Smooth muscle cell (in vitro differentiated cells): Measurements from ENCODE around the gene NSMCE1. TPM values are rescaled to one million over a fixed set of nuclear protein-coding genes. Genes with fewer than 3 reads are reported as not detected.

Experiments
- DNase-seq: peaks from one replicate; lab custom pipeline; 2025; ENCODE audit not compliant: unreplicated experiment; lab: John Stamatoyannopoulos, UW
- H2AFZ ChIP-seq: fragments of 200-600 bp; sonication (generic); 2 replicates; pipeline ENCODE4 v1.6.0; 2016; ENCODE audit warnings: antibody characterized with exemption, low read depth, mild to moderate bottlenecking
- H3F3A ChIP-seq: fragments of 200-600 bp; sonication (generic); 2 replicates; pipeline ENCODE4 v1.6.0; 2017; ENCODE audit warnings: antibody characterized with exemption, low read depth
- H3K27ac ChIP-seq: fragments of 200-600 bp; sonication (generic); 2 replicates; pipeline ENCODE4 v1.5.1; 2016; ENCODE audit warnings: low read depth, mild to moderate bottlenecking
- H3K27me3 ChIP-seq: fragments of 200-600 bp; sonication (generic); 2 replicates; pipeline ENCODE4 v1.6.1; 2016; ENCODE audit warnings: low read depth, mild to moderate bottlenecking
- H3K36me3 ChIP-seq: fragments of 200-600 bp; sonication (generic); 2 replicates; pipeline ENCODE4 v1.5.1; 2016; ENCODE audit warnings: low read depth
- H3K4me1 ChIP-seq: fragments of 200-600 bp; sonication (generic); 2 replicates; pipeline ENCODE4 v1.5.1; 2016; ENCODE audit warnings: low read depth
- H3K4me2 ChIP-seq: fragments of 200-600 bp; sonication (generic); 2 replicates; pipeline ENCODE4 v1.6.0; 2016; ENCODE audit warnings: mild to moderate bottlenecking
- H3K4me3 ChIP-seq: fragments of 200-600 bp; sonication (generic); 2 replicates; pipeline ENCODE4 v1.5.1; 2016; ENCODE audit warnings: mild to moderate bottlenecking
- H3K79me2 ChIP-seq: fragments of 200-600 bp; sonication (generic); 2 replicates; pipeline ENCODE4 v1.6.0; 2016; ENCODE audit warnings: low read depth, mild to moderate bottlenecking
- H3K9ac ChIP-seq: fragments of 200-600 bp; sonication (generic); 2 replicates; pipeline ENCODE4 v1.6.0; 2016; ENCODE audit warnings: low read depth
- H3K9me3 ChIP-seq: fragments of 200-600 bp; sonication (generic); replicated peaks from 2 replicates; pipeline ENCODE4 v1.5.1; 2016; ENCODE audit warnings: low read depth
- H4K20me1 ChIP-seq: fragments of 200-600 bp; sonication (generic); 2 replicates; pipeline ENCODE4 v1.6.0; 2016; ENCODE audit warnings: low read depth
- WGBS: methylation state at CpG from one replicate; pipeline ENCODE4 v1.1.7; 2016; ENCODE audit warnings: low lambda C conversion rate; 5-methylcytosine and 5-hydroxymethylcytosine counted together
- polyA plus RNA-seq: library from polyadenylated mRNA; unstranded; fragments of >200 nt; fragmentation: Nextera tagmentation; extraction: Ambion mirVana; gene quantifications from 2 replicates; pipeline ENCODE4 v1.2.1, GENCODE V29; 2016
- total RNA-seq: library from RNA; depleted of rRNA; stranded (reverse); fragments of >200 nt; gene quantifications from 2 replicates; pipeline ENCODE4 v1.2.3, GENCODE V29; 2014
- TF ChIP-seq, protein P1 (sequence below): fragments of 200-600 bp; sonication (generic); IDR thresholded peaks from 2 replicates; pipeline ENCODE4 v1.5.1; 2017; ENCODE audit warnings: borderline replicate concordance, mild to moderate bottlenecking, antibody characterized with exemption; ENCODE audit not compliant: insufficient read depth, poor library complexity, severe bottlenecking

NSMCE1 gene
- total and polyA plus RNA-seq, 2 experiments from 2014 or later = 36.9 to 59.1 TPM

DNA sequence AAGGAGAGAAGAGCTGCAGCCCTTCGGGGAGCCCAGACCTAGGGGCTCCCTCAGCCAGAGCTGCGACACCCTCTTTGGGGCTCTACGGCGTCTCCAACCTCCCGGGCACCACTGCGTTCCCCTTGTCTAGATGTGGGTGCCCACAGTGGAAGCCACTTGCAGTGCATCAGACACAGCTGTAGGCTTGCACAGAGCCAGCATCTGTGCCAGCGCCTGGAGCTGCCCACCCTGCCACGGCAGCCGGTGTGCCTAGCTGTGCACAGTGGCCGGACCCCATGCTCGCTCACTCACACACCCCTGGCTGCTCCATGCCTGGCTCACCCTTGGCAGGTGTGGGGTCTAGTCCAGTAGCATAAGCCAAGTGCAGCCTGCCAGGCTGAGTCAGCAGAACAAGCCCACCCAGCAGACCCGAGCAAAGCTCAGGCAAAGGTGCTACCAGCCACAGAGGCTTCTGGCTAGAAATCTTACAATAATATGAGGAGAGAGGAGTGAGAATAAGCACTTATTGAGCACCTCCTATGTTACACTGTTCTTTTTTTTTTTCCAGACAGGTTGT lies 78.2 kb downstream of the NSMCE1 start:
- TF ChIP-seq, protein P1, sequence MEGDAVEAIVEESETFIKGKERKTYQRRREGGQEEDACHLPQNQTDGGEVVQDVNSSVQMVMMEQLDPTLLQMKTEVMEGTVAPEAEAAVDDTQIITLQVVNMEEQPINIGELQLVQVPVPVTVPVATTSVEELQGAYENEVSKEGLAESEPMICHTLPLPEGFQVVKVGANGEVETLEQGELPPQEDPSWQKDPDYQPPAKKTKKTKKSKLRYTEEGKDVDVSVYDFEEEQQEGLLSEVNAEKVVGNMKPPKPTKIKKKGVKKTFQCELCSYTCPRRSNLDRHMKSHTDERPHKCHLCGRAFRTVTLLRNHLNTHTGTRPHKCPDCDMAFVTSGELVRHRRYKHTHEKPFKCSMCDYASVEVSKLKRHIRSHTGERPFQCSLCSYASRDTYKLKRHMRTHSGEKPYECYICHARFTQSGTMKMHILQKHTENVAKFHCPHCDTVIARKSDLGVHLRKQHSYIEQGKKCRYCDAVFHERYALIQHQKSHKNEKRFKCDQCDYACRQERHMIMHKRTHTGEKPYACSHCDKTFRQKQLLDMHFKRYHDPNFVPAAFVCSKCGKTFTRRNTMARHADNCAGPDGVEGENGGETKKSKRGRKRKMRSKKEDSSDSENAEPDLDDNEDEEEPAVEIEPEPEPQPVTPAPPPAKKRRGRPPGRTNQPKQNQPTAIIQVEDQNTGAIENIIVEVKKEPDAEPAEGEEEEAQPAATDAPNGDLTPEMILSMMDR = no peak
- no peak overlapping the region for H3K4me2 ChIP-seq
- H3K36me3 ChIP-seq = no peaks in the 10 kb centered on the region
- no peak overlapping the region for H3K9ac ChIP-seq
- H2AFZ ChIP-seq = no peak overlapping the region
- no peak for DNase-seq
- no peaks in the 10 kb centered on the region for H3K27me3 ChIP-seq
- H3F3A ChIP-seq = no peaks in the 10 kb centered on the region
- no peaks in the 10 kb centered on the region for H4K20me1 ChIP-seq
- H3K4me3 ChIP-seq = no peak overlapping the region
- H3K79me2 ChIP-seq = no peaks in the 10 kb centered on the region
- no peaks in the 10 kb centered on the region for H3K4me1 ChIP-seq
- no peaks in the 10 kb centered on the region for H3K9me3 ChIP-seq
- no peak overlapping the region for H3K27ac ChIP-seq
- 87% methylated on average over 12 of the region's 12 CpGs for WGBS

DNA sequence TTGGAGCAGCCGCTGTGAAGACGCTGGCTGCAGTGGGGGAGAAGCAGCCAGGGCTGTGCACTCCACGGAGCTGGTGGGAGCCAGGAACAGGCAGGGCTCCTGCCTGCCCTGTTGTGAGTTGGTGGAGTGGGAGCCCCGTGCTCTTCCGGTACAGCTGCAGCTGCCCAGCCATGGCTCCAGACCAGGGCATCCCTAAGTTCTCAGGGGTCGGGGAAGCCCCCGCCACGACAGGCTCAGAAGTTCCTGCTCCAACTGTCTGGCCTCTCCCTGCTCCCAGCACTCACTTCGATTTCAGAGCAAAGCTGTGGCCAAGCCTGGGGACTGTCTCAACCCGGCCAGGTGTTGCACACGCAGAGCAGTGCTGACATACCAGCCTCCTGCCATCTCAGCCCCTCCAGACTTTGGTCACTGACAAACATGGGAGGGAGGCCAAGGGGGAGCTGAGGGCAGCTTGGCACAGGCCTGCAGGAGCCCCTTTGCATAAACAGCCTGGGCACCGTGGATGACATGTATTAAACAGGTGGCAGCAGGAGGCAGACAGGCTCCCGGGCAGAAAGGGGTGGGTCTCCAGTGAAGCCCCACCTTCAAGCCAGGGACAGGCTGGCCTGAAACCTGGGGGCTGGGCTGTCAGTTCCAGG lies 79.1 kb downstream of the NSMCE1 start:
- Histone ChIP-seq H3K4me3 (no peak overlapping the region), H3K4me1 (no peaks in the 10 kb centered on the region), H4K20me1 (no peaks in the 10 kb centered on the region), H3K27ac (no peak overlapping the region), H3K27me3 (no peaks in the 10 kb centered on the region), H2AFZ (no peak overlapping the region), H3K36me3 (no peaks in the 10 kb centered on the region), H3K79me2 (no peaks in the 10 kb centered on the region), H3K4me2 (no peak overlapping the region), H3K9ac (no peak overlapping the region), H3F3A (no peaks in the 10 kb centered on the region), H3K9me3 (no peaks in the 10 kb centered on the region)
- WGBS = 62% methylated on average over 12 of the region's 13 CpGs
- TF ChIP-seq, protein P1 = no peak
- no peak for DNase-seq

DNA sequence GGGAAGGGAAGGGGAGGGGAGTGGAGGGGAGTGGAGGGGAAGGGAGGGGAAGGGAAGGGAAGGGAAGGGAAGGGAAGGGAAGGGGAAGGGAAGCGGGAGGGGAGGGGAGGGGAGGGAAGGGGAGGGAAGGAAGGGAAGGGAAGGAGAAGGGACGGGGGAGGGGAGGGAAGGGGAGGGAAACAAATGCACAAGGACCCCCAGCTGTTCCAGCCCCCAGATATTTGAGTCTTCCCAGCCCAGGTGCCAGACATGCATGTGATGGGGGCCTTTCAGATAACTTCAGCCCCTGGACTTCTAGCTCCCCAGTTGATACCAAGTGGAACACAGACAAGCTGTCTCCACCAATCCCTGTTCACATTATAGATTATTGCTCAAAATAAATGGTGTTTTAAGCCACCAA lies 79.9 kb downstream of the NSMCE1 start:
- Histone ChIP-seq H3K4me2 (no peak overlapping the region), H3K4me1 (no peaks in the 10 kb centered on the region), H3K4me3 (no peak overlapping the region), H4K20me1 (no peaks in the 10 kb centered on the region), H3K79me2 (no peaks in the 10 kb centered on the region), H3K9me3 (no peaks in the 10 kb centered on the region), H3K9ac (no peak overlapping the region), H3F3A (no peaks in the 10 kb centered on the region), H3K27me3 (no peaks in the 10 kb centered on the region), H3K36me3 (no peaks in the 10 kb centered on the region), H2AFZ (no peak overlapping the region), H3K27ac (no peak overlapping the region)
- TF ChIP-seq, protein P1 = no peak
- no CpG with 5 or more reads among the region's 2 CpGs for WGBS
- no peak for DNase-seq

DNA sequence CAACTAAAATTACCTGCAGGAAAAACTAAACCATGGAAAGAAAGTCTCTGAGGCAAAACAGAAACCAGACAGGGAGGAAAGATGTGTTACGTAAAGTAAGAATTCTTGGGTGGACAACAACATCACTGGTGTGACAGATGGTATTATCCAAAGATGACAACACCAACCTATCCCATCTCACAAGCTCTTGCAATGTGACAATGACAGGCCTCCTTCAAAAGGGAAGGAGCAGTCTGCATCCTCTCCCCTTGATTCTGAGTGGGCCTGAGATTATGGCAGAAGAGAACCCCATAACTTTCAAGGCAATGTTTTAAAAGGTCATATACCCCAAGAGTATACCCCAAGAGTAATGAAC lies 82.8 kb downstream of the NSMCE1 start:
- Histone ChIP-seq H3K4me2 (no peak overlapping the region), H3F3A (no peaks in the 10 kb centered on the region), H3K9ac (no peak overlapping the region), H3K9me3 (no peaks in the 10 kb centered on the region), H3K4me3 (no peak overlapping the region), H3K27ac (no peak overlapping the region), H3K4me1 (no peaks in the 10 kb centered on the region), H3K79me2 (no peaks in the 10 kb centered on the region), H4K20me1 (no peaks in the 10 kb centered on the region), H3K27me3 (no peaks in the 10 kb centered on the region), H3K36me3 (no peaks in the 10 kb centered on the region), H2AFZ (no peak overlapping the region)
- TF ChIP-seq, protein P1 = no peak
- WGBS = 91% methylated on average over 1 of the region's 1 CpG
- no peak for DNase-seq
